HPDE6-E6E7 (cell line): ENCODE results near the gene RASIP1.
A peak's percentile ranks its signal among the peaks of the same experiment; 100 is the strongest.
"Not testable (repeated sequence)": the region's sequence is repeated elsewhere in the genome, so short reads cannot be mapped to it uniquely, and the experiment has no call there.

Source experiments
- DNase-seq: peaks from one replicate; pipeline ENCODE4 v3.0.0; 2011; ENCODE audit warnings: missing footprints; ENCODE audit errors: extremely low spot score

The RASIP1 gene

GRCh38 chr19:48735031-48735615, 5.3 kb downstream of the RASIP1 start:
- no peak for DNase-seq

GRCh38 chr19:48734625-48735024, 5.8 kb downstream of the RASIP1 start:
- no peak for DNase-seq

GRCh38 chr19:48731452-48731851, 9.0 kb downstream of the RASIP1 start:
- no peak for DNase-seq

- no peak for DNase-seq
These were observed 11.3 kb downstream of the RASIP1 start for GRCh38 chr19:48728911-48729664.

- no peak for DNase-seq
These were observed 13.9 kb downstream of the RASIP1 start for GRCh38 chr19:48726556-48726955.

GRCh38 chr19:48724796-48725753, 15.3 kb downstream of the RASIP1 start:
- no peak for DNase-seq

GRCh38 chr19:48722196-48722708, 18.2 kb downstream of the RASIP1 start:
- no peak for DNase-seq

GRCh38 chr19:48720613-48721296, 19.7 kb downstream of the RASIP1 start:
- peak; percentile 75 for DNase-seq

GRCh38 chr19:48720251-48720612, 20.2 kb downstream of the RASIP1 start:
- DNase-seq = no peak

GRCh38 chr19:48719263-48720171, 20.9 kb downstream of the RASIP1 start, which contains the start of gene MAMSTR:
MAMSTR (minus strand) TSS chr19:48719725; CDS start chr19:48719031, 694 bp downstream.
- no peak for DNase-seq

GRCh38 chr19:48718711-48719231, 21.6 kb downstream of the RASIP1 start:
- DNase-seq = no peak

- not testable (repeated sequence) for DNase-seq
These were observed 22.3 kb downstream of the RASIP1 start for GRCh38 chr19:48718106-48718505.

- no peak for DNase-seq
These were observed 23.7 kb downstream of the RASIP1 start for GRCh38 chr19:48716562-48717291.

- DNase-seq = no peak
These were observed 24.7 kb downstream of the RASIP1 start for GRCh38 chr19:48715681-48716171.

GRCh38 chr19:48714759-48715675, 25.4 kb downstream of the RASIP1 start:
- DNase-seq = no peak

GRCh38 chr19:48713864-48714755, 26.3 kb downstream of the RASIP1 start:
- DNase-seq = peak; percentile 99
